Stimulated activated naive CD8-positive, alpha-beta T cell treated with anti-CD3 and anti-CD28 coated beads, Interleukin-15, Interleukin-2, amounts not matched to agents 100 U/mL and 50 U/mL, for 24 hours (primary cell): ENCODE results near the gene TFF3.
A peak's percentile ranks its signal among the peaks of the same experiment; 100 is the strongest.

ENCODE experiments used
- ATAC-seq: fragments of 150-1000 bp; cut with Tn5 transposase; one replicate; pipeline ENCODE4 v1.10.0; 2021
- DNase-seq: peaks from one replicate; pipeline ENCODE4 v3.0.0; 2021

TFF3 gene

GRCh38 chr21:42320791-42321190 is 5.6 kb upstream of the TFF3 start:
- DNase-seq: no peak

GRCh38 chr21:42319851-42320572 is 4.8 kb upstream of the TFF3 start:
- DNase-seq (no peak), ATAC-seq (no peak)

More at GRCh38 chr21:42320791-42321190, 5.6 kb upstream of the TFF3 start:
- no peak for ATAC-seq

- DNase-seq (no peak), ATAC-seq (no peak)
Observed at GRCh38 chr21:42319376-42319775, 4.2 kb upstream of the TFF3 start.

GRCh38 chr21:42317826-42318746 is 2.9 kb upstream of the TFF3 start:
- DNase-seq: no peak
- no peak for ATAC-seq

- DNase-seq: no peak
- ATAC-seq: no peak
Observed at GRCh38 chr21:42317341-42317741, 2.1 kb upstream of the TFF3 start.

- ATAC-seq: no peak
- no peak for DNase-seq
Observed at GRCh38 chr21:42316891-42317290, 1.7 kb upstream of the TFF3 start.

GRCh38 chr21:42314616-42315295 is 453 bp downstream of the TFF3 start:
- DNase-seq: no peak
- ATAC-seq: no peak

- ATAC-seq: no peak
- DNase-seq: no peak
Observed at GRCh38 chr21:42313501-42313969, 1.7 kb downstream of the TFF3 start.

GRCh38 chr21:42312626-42313104 is 2.5 kb downstream of the TFF3 start:
- no peak for ATAC-seq
- DNase-seq: no peak

- no peak for DNase-seq
- no peak for ATAC-seq
Observed at GRCh38 chr21:42311816-42312625, 3.2 kb downstream of the TFF3 start.

GRCh38 chr21:42311160-42311559 is 4.0 kb downstream of the TFF3 start:
- ATAC-seq: no peak

GRCh38 chr21:42310411-42311001 is 4.7 kb downstream of the TFF3 start:
- ATAC-seq (no peak), DNase-seq (no peak)

More at GRCh38 chr21:42311160-42311559, 4.0 kb downstream of the TFF3 start:
- no peak for DNase-seq

GRCh38 chr21:42309753-42310213 is 5.4 kb downstream of the TFF3 start:
- peak; percentile 55 for ATAC-seq
- DNase-seq: peak; percentile 80

GRCh38 chr21:42308914-42309752 is 6.1 kb downstream of the TFF3 start:
- ATAC-seq (no peak), DNase-seq (no peak)

- ATAC-seq: no peak
- no peak for DNase-seq
Observed at GRCh38 chr21:42308161-42308913, 6.9 kb downstream of the TFF3 start.

GRCh38 chr21:42307106-42307505 is 8.1 kb downstream of the TFF3 start:
- ATAC-seq (no peak), DNase-seq (no peak)

- DNase-seq: no peak
- ATAC-seq: no peak
Observed at GRCh38 chr21:42306366-42307035, 8.7 kb downstream of the TFF3 start.

GRCh38 chr21:42305707-42306147 is 9.5 kb downstream of the TFF3 start:
- ATAC-seq (no peak), DNase-seq (no peak)
